B cell (primary cell): ENCODE data around the gene PDE6A. TPM values are rescaled to one million over a fixed set of nuclear protein-coding genes. Genes with fewer than 3 reads are reported as not detected.
"Not testable (repeated sequence)": the region's sequence is repeated elsewhere in the genome, so short reads cannot be mapped to it uniquely, and the experiment has no call there.

Source experiments
- ATAC-seq: fragments of 200-7000 bp; cut with Tn5 transposase; one replicate; pipeline ENCODE4 v1.10.0; 2021; ENCODE audit warnings: low read depth, mild to moderate bottlenecking, moderate number of reproducible peaks, moderate library complexity
- CTCF ChIA-PET: fragments of 350-600 bp; sonication (Branson Sonifier 250); formaldehyde crosslinking; loops from one replicate; lab custom pipeline; 2021; ENCODE audit warnings: antibody characterized with exemption, inconsistent platforms; lab: Charles Lee
- POLR2A ChIA-PET: fragments of 350-600 bp; sonication (Branson Sonifier 250); formaldehyde crosslinking; loops from one replicate; lab custom pipeline; 2021; ENCODE audit warnings: antibody characterized with exemption; lab: Charles Lee
- DNase-seq: peaks from one replicate; pipeline ENCODE4 v3.0.0; 2013
- H2AFZ ChIP-seq: 2 replicates; pipeline ENCODE4 v1.6.1; 2012; ENCODE audit warnings: mild to moderate bottlenecking, low read depth, low read length; ENCODE audit not compliant: insufficient read depth, poor library complexity, severe bottlenecking
- H3K27ac ChIP-seq, 2 donors: 1 replicate in 1 of 2; 2 replicates in 1 of 2; pipeline ENCODE4 v1.5.1; 2012 to 2013; ENCODE audit warnings: low read length in 2 of 2, mild to moderate bottlenecking in 2 of 2, moderate library complexity in 1 of 2
- H3K27me3 ChIP-seq, 4 experiments: fragments of 200-600 bp in 1 of 4; sonication (generic) in 1 of 4; replicated peaks in 1 of 4; 1 replicate in 2 of 4; 2 replicates in 2 of 4; pipeline versions ENCODE4 v1.6.1 to v1.7.0; 2013 to 2016; ENCODE audit warnings: low read length in 3 of 4, mild to moderate bottlenecking in 2 of 4, mixed read lengths in 1 of 4, moderate library complexity in 1 of 4; ENCODE audit not compliant: insufficient read depth in 4 of 4, control insufficient read depth in 3 of 4; ENCODE audit errors: control extremely low read depth in 1 of 4
- H3K36me3 ChIP-seq, 2 experiments: replicated peaks in 1 of 2; 1 replicate in 1 of 2; 2 replicates in 1 of 2; pipeline versions ENCODE4 v1.6.1 to v1.7.1; 2013; ENCODE audit warnings: low read length in 1 of 2; ENCODE audit not compliant: insufficient read depth in 2 of 2, control insufficient read depth in 1 of 2; ENCODE audit errors: control extremely low read depth in 1 of 2, extremely low read depth in 1 of 2
- H3K4me1 ChIP-seq, 2 donors: fragments of 200-600 bp in 1 of 2; sonication (generic) in 1 of 2; 1 replicate in 1 of 2; 2 replicates in 1 of 2; pipeline versions ENCODE4 v1.5.1 to v1.6.1; 2013 to 2017; ENCODE audit warnings: low read length in 2 of 2; ENCODE audit not compliant: control insufficient read depth in 2 of 2, insufficient read depth in 2 of 2
- H3K4me2 ChIP-seq: replicated peaks from 2 replicates; pipeline ENCODE3; 2012; ENCODE audit warnings: mild to moderate bottlenecking, low read depth, low read length; ENCODE audit not compliant: poor library complexity, severe bottlenecking
- H3K4me3 ChIP-seq, 5 experiments: fragments of 200-600 bp in 1 of 5; sonication (generic) in 1 of 5; 1 replicate in 3 of 5; 2 replicates in 2 of 5; pipeline versions ENCODE4 v1.5.1 to v1.7.0; 2011 to 2016; ENCODE audit warnings: low read length in 4 of 5, mild to moderate bottlenecking in 4 of 5, low read depth in 2 of 5, control low read depth in 1 of 5, moderate library complexity in 1 of 5; ENCODE audit not compliant: insufficient read depth in 1 of 5; ENCODE audit errors: control extremely low read depth in 1 of 5, extremely low read depth in 1 of 5
- H3K79me2 ChIP-seq: fragments of 200-600 bp; sonication (generic); one replicate; pipeline ENCODE4 v1.6.0; 2016; ENCODE audit warnings: low read length; ENCODE audit not compliant: control insufficient read depth, insufficient read depth
- H3K9ac ChIP-seq: fragments of 200-600 bp; sonication (generic); 2 replicates; pipeline ENCODE4 v1.6.1; 2017; ENCODE audit warnings: mild to moderate bottlenecking, low read length, moderate library complexity
- H3K9me3 ChIP-seq, 3 donors: one replicate each; pipeline versions ENCODE4 v1.6.1 to v1.7.1; 2013; ENCODE audit warnings: low read length in 2 of 3; ENCODE audit not compliant: control insufficient read depth in 2 of 3, insufficient read depth in 1 of 3; ENCODE audit errors: control extremely low read depth in 1 of 3
- H4K20me1 ChIP-seq: 2 replicates; pipeline ENCODE4 v1.6.0; 2012; ENCODE audit warnings: mild to moderate bottlenecking, low read length; ENCODE audit not compliant: insufficient read depth, control insufficient read depth, poor library complexity, severe bottlenecking
- H3K27ac Mint-ChIP-seq: one replicate; pipeline ENCODE4 v1.8.0; 2021; ENCODE audit warnings: mixed read lengths
- H3K27me3 Mint-ChIP-seq: one replicate; pipeline ENCODE4 v1.8.0; 2021; ENCODE audit warnings: mixed read lengths
- H3K4me1 Mint-ChIP-seq: one replicate; pipeline ENCODE4 v1.8.0; 2021; ENCODE audit warnings: mixed read lengths
- H3K4me3 Mint-ChIP-seq: one replicate; pipeline ENCODE4 v1.8.0; 2021; ENCODE audit warnings: mixed read lengths
- H3K9me3 Mint-ChIP-seq: one replicate; pipeline ENCODE4 v1.8.0; 2022; ENCODE audit warnings: mixed read lengths; ENCODE audit not compliant: insufficient read depth
- EZH2 ChIP-seq: IDR thresholded peaks from 2 replicates; pipeline ENCODE4 v1.6.1; 2012; ENCODE audit warnings: borderline replicate concordance, low read depth, mild to moderate bottlenecking, moderate library complexity, low read length; ENCODE audit not compliant: insufficient read depth, poor library complexity, severe bottlenecking
- WGBS: methylation state at CpG from one replicate; pipeline ENCODE4 v1.1.5; 2013; ENCODE audit warnings: missing lambda C conversion rate; ENCODE audit not compliant: insufficient coverage; 5-methylcytosine and 5-hydroxymethylcytosine counted together
- intact Hi-C: fragments of 100-400 bp; cut with micrococcal nuclease; formaldehyde crosslinking; loops from one replicate; pipeline ENCODE4 v1.10.0; 2022
- polyA plus RNA-seq: library from polyadenylated mRNA; depleted of rRNA; stranded (reverse); fragments of >200 nt; gene quantifications from 2 replicates; pipeline ENCODE4 v1.2.3, GENCODE V29; 2012
- total RNA-seq, 2 donors: library from RNA; stranded (reverse); fragments of 120-200 nt in 1 of 2; gene quantifications; 1 replicate in 1 of 2; 2 replicates in 1 of 2; pipeline versions ENCODE4 v1.2.3 to v1.2.4, GENCODE V29; 2013 to 2022
- TF ChIP-seq, protein P1 (sequence below): fragments of 200-600 bp; IDR thresholded peaks from one replicate; pipeline ENCODE4 v1.8.0; 2022; ENCODE audit warnings: antibody characterized with exemption, mild to moderate bottlenecking

PDE6A gene
- total and polyA plus RNA-seq, 2 donors (not counting 1 experiment from before 2014, with no cell fraction given), result not detected

DNA sequence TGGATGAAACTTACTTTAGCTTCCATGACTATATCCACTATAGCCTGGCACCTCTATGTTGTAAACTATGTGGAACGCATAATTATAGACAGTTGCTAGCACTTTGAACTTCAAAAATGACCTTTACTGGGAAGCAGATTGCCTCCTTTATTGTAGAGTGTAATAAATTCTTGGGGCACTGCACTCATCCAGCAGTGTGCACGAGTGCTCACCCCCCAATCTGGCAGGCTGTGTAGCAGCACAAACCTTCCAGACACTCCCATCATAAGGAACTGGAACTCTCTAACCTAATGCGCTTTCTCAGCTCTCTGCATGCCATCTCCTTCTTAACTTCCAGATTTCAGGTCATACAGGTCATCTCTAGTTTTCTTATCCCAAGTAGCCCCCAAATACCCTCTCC, 1.5 kb upstream of the PDE6A start:
- TF ChIP-seq, protein P1, sequence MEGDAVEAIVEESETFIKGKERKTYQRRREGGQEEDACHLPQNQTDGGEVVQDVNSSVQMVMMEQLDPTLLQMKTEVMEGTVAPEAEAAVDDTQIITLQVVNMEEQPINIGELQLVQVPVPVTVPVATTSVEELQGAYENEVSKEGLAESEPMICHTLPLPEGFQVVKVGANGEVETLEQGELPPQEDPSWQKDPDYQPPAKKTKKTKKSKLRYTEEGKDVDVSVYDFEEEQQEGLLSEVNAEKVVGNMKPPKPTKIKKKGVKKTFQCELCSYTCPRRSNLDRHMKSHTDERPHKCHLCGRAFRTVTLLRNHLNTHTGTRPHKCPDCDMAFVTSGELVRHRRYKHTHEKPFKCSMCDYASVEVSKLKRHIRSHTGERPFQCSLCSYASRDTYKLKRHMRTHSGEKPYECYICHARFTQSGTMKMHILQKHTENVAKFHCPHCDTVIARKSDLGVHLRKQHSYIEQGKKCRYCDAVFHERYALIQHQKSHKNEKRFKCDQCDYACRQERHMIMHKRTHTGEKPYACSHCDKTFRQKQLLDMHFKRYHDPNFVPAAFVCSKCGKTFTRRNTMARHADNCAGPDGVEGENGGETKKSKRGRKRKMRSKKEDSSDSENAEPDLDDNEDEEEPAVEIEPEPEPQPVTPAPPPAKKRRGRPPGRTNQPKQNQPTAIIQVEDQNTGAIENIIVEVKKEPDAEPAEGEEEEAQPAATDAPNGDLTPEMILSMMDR, result no peak
- TF ChIP-seq EZH2, result no peak
- Histone ChIP-seq H3K79me2 (no peaks in the 10 kb centered on the region), H3K9ac (no peak overlapping the region), H3K4me3 (no peak overlapping the region), H3K27me3 (peaks cover 0 to 10% (median 3%) of the 10 kb centered on the region in 4 experiments), H2AFZ (no peak overlapping the region), H3K9me3 (no peaks in the 10 kb centered on the region), H3K4me2 (no peak overlapping the region), H4K20me1 (no peaks in the 10 kb centered on the region), H3K27ac (no peak overlapping the region), H3K36me3 (no peaks in the 10 kb centered on the region), H3K4me1 (no peaks in the 10 kb centered on the region)
- intact Hi-C loops, result no loop called here
- no peaks in the 10 kb centered on the region for H3K4me1 Mint-ChIP-seq
- CTCF ChIA-PET, result no interaction called here
- H3K27ac Mint-ChIP-seq, result no peak overlapping the region
- WGBS, result 95% methylated on average over 2 of the region's 3 CpGs
- POLR2A ChIA-PET, result no interaction called here
- DNase-seq, result no peak
- H3K4me3 Mint-ChIP-seq, result no peak overlapping the region
- ATAC-seq, result no peak
- peaks cover 30% of the 10 kb centered on the region for H3K27me3 Mint-ChIP-seq
- H3K9me3 Mint-ChIP-seq, result no peaks in the 10 kb centered on the region

DNA sequence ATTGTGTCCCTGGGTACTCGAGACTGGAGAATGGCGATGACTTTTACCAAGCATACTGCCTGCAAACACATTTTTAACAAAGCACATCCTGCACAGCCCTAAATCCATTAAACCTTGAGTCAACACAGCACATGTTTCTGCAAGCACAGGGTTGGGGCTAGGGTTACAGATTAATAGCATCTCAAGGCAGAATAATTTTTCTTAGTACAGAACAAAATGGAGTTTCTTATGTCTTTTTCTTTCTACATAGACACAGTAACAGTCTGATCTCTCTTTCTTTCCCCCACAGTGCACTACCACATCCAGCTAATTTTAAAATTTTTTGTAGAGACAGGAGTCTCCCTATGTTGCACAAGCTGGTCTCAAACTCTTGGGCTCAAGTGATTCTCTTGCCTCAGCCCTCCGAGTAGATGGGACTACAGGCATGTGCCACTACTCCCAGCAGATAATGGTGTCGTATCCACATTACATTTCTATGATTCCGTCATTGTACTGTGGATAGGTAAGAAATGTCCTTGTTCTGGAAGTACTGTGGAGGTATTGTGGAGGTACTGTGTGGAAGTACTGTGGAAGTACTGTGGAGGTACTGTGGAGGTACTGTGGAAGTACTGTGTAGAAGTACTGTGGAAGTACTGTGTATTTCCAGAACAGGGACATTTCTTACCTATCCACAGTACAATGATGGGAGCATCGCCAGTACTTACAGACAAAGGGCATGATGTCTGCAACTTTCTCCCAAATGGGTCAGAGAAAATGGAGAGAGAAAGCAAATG, 1.2 kb downstream of the PDE6A start:
- H3K9ac ChIP-seq, DNase-seq, H3K27ac Mint-ChIP-seq, H3K4me1 ChIP-seq, ATAC-seq, H3K27ac ChIP-seq, H3K36me3 ChIP-seq, H3K9me3 ChIP-seq, H3K27me3 ChIP-seq, H3K79me2 ChIP-seq, CTCF ChIA-PET, H3K9me3 Mint-ChIP-seq, H3K4me3 ChIP-seq, intact Hi-C loops, H2AFZ ChIP-seq, H4K20me1 ChIP-seq, H3K4me3 Mint-ChIP-seq, POLR2A ChIA-PET, H3K4me2 ChIP-seq, H3K4me1 Mint-ChIP-seq: not testable (repeated sequence)
- H3K27me3 Mint-ChIP-seq, result peaks cover 21% of the 10 kb centered on the region
- 86% methylated on average over 1 of the region's 6 CpGs for WGBS

DNA sequence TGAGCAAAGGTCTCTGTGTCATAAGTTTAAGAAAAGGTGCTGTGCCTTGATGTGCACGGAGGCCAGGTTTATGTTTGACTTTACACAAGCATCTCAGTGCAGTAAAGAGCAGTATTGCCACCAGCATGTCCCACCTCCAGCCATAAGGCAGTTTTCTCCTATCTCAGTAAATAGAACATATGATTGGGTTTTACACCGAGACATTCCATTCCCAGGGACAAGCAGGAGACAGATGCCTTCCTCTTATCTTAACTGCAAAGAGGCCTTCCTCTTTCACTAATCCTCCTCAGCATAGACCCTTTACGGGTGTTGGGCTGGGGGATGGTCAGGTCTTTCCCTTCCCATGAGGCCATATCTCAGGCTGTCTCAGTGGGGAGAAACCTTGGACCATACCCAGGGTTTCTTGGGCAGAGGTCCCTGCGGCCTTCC, 1.8 kb downstream of the PDE6A start:
- H3K9me3 Mint-ChIP-seq, H2AFZ ChIP-seq, DNase-seq, H4K20me1 ChIP-seq, H3K36me3 ChIP-seq, H3K9me3 ChIP-seq, CTCF ChIA-PET, ATAC-seq, intact Hi-C loops, H3K79me2 ChIP-seq, H3K4me3 ChIP-seq, H3K9ac ChIP-seq, H3K27me3 ChIP-seq, H3K27ac Mint-ChIP-seq, H3K4me1 ChIP-seq, H3K4me2 ChIP-seq, POLR2A ChIA-PET, H3K4me3 Mint-ChIP-seq, H3K27ac ChIP-seq, H3K4me1 Mint-ChIP-seq: not testable (repeated sequence)
- H3K27me3 Mint-ChIP-seq, result peaks cover 16% of the 10 kb centered on the region
- no CpG with 5 or more reads among the region's 4 CpGs for WGBS
